ENCODE data around the gene ABTB1.

The ABTB1 gene

DNA sequence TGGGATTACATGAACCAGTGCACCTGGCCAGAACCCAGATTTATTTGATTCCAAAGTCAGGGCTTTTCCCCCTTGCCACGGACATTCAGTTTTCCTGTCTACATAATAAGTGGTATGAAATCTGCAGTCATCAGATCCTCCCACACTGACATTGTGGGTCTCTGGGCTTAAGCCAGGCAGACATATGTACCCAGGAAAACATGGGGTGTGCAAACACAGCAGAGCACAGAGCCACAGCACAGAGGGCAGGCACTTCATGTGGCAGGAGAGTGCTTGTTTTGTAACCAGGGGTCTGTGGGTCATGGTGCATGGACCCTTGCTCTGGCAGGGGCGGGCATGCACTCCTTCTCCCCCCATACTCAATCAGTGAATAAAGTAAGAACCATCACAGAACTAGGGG is 6.1 kb upstream of the ABTB1 start:
- Mint-ChIP-seq H3K36me3 (ENCODE audit: low read depth) (peaks cover 26% of the 10 kb centered on the region), H3K9me3 (peaks cover 7% of the 10 kb centered on the region), H3K4me3 (no peak overlapping the region), H3K4me1 (peaks cover under 1% of the 10 kb centered on the region), H3K27ac (no peak overlapping the region), H3K27me3 (ENCODE audit: low read depth, poor library complexity) (peaks cover 29% of the 10 kb centered on the region)
- no peak for DNase-seq
- TF ChIP-seq, protein P1, sequence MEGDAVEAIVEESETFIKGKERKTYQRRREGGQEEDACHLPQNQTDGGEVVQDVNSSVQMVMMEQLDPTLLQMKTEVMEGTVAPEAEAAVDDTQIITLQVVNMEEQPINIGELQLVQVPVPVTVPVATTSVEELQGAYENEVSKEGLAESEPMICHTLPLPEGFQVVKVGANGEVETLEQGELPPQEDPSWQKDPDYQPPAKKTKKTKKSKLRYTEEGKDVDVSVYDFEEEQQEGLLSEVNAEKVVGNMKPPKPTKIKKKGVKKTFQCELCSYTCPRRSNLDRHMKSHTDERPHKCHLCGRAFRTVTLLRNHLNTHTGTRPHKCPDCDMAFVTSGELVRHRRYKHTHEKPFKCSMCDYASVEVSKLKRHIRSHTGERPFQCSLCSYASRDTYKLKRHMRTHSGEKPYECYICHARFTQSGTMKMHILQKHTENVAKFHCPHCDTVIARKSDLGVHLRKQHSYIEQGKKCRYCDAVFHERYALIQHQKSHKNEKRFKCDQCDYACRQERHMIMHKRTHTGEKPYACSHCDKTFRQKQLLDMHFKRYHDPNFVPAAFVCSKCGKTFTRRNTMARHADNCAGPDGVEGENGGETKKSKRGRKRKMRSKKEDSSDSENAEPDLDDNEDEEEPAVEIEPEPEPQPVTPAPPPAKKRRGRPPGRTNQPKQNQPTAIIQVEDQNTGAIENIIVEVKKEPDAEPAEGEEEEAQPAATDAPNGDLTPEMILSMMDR (IDR thresholded peaks at IDR 0.05): no peak

DNA sequence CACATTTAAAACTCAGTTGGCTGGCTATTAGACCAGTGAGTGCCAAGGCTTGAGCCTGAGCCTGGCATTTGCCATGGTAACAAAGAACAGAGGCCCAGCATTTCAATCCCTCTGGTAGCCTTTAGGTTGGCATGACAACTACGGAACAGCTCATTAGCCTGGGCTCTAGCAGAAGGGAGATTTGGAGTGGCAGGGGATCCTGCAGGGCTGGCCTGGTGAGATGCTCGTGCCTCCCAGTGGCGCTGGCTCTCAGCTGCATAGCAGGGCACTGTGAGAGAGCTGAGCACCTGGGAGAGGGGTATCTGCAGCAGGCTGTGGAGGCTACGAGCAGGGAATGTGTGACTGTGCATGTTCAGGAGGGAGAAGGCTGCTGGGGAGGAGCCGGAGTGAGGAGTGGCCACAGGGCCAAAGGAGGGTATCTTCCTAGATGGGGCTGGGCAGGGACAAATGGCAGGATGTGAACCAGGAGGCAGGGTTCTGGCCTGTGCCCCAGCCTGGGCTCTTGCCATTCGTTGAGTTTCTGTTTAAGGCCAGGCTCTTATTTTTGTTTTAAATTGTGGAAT is 5.6 kb upstream of the ABTB1 start:
- peaks cover 22% of the 10 kb centered on the region for H3K36me3 Mint-ChIP-seq (ENCODE audit: low read depth)
- TF ChIP-seq, protein P1 (IDR thresholded peaks at IDR 0.05): no peak
- H3K9me3 Mint-ChIP-seq: peaks cover 7% of the 10 kb centered on the region
- no peak overlapping the region for H3K27ac Mint-ChIP-seq
- no peak overlapping the region for H3K4me3 Mint-ChIP-seq
- DNase-seq: no peak
- H3K4me1 Mint-ChIP-seq: peaks cover 5% of the 10 kb centered on the region
- peaks cover 29% of the 10 kb centered on the region for H3K27me3 Mint-ChIP-seq (ENCODE audit: low read depth, poor library complexity)

DNA sequence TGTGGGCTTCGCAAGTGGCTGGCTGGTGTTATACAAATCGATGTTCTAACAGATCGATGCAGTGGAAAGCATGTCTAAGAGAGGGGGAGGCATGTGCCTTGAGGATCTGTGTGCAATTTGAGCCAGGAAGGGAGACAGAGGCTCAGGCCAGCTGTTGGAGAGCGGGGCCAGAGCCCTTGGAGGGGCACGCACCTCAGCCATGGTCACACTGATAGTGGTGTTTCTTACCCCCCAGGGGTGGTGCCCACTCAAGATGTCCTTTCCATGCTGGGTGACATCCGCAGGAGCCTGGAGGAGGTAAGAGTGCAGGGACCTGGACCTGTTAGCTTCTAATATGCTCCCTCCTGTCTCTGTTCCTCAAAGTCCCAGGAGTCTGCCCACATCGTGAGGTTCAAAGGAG is 3.8 kb upstream of the ABTB1 start:
- peaks cover 16% of the 10 kb centered on the region for H3K36me3 Mint-ChIP-seq (ENCODE audit: low read depth)
- peaks cover 11% of the 10 kb centered on the region for H3K4me1 Mint-ChIP-seq
- TF ChIP-seq, protein P1 (IDR thresholded peaks at IDR 0.05): no peak
- no peak for DNase-seq
- peaks cover 35% of the 10 kb centered on the region for H3K27me3 Mint-ChIP-seq (ENCODE audit: low read depth, poor library complexity)
- H3K27ac Mint-ChIP-seq: no peak overlapping the region
- peaks cover 7% of the 10 kb centered on the region for H3K9me3 Mint-ChIP-seq
- H3K4me3 Mint-ChIP-seq: no peak overlapping the region

DNA sequence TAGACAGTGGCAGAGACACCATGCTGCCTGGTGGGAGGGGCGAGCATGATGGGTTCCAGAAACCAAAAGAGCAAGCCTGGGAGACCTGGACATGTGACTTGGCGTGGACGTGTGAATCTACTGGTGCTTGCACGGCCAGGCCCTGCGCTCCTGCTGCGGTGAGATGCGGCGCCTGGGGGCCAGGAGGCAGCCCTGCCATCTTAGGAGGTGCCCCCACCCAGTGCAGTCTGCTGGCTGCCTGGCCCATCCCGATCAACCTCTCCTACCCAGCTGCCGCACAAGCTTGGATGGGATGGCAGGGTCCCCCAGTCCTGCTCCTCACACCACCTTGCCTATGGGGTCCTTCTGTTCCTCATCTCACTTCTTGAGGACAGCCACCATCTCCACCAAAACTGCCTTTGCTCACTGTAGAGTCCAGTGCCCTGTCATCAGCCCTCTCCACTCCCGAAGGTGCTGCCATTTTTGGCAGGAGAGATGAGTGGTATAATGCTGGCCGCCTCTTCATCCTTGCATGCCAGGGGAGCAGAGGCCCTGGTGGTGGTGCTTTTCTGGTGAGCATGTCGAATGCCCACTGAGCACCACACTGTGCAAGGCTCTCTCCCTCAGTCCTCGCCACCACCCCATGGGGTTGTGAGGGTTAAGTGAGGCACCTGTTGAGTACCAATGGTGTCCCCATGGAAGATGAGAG is 3.1 kb upstream of the ABTB1 start:
- TF ChIP-seq, protein P1 (IDR thresholded peaks at IDR 0.05): no peak
- Mint-ChIP-seq H3K27me3 (ENCODE audit: low read depth, poor library complexity) (peaks cover 42% of the 10 kb centered on the region), H3K36me3 (ENCODE audit: low read depth) (peaks cover 14% of the 10 kb centered on the region), H3K4me1 (peaks cover 19% of the 10 kb centered on the region), H3K9me3 (peaks cover 7% of the 10 kb centered on the region), H3K27ac (no peak overlapping the region), H3K4me3 (no peak overlapping the region)
- no peak for DNase-seq

DNA sequence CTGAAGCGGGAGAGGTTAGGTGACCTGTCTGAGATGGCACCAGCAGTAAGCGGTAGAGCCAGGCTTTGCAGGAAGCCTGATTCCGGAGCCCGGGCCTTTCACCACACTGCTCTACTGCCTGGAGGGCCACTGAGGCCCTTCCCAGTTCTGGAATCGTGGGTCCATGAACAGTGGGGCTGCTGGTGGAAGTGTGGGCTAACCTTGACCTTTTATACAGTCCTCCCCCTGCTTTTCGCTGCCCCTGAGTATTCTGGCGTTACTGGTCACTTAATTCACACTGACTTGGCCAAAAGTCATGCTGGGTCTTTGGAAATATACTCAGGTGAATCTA is 2.6 kb upstream of the ABTB1 start:
- TF ChIP-seq, protein P1 (IDR thresholded peaks at IDR 0.05): no peak
- no peak for DNase-seq

More for the DNA sequence above, 2.6 kb upstream of the ABTB1 start:
- no peak overlapping the region for H3K4me3 Mint-ChIP-seq
- peaks cover 21% of the 10 kb centered on the region for H3K4me1 Mint-ChIP-seq
- H3K9me3 Mint-ChIP-seq: peaks cover 7% of the 10 kb centered on the region
- no peak overlapping the region for H3K27ac Mint-ChIP-seq
- peaks cover 48% of the 10 kb centered on the region for H3K27me3 Mint-ChIP-seq (ENCODE audit: low read depth, poor library complexity)
- peaks cover 9% of the 10 kb centered on the region for H3K36me3 Mint-ChIP-seq (ENCODE audit: low read depth)
